Tibial artery (tissue), 4 donors: Measurements from ENCODE around the gene SMIM7.

ENCODE experiments used
- DNase-seq, 2 donors: peaks; one replicate each; pipeline ENCODE4 v3.0.0-alpha.2; 2019
- H3K27ac ChIP-seq, 2 donors: fragments of 200-600 bp; sonication (generic) in 1 of 2; 1 replicate in 1 of 2; 2 replicates in 1 of 2; pipeline ENCODE4 v1.5.1; 2018 to 2019; ENCODE audit warnings: mild to moderate bottlenecking in 1 of 2
- H3K27me3 ChIP-seq, 2 donors: fragments of 200-600 bp; sonication (generic) in 1 of 2; one replicate each; pipeline versions ENCODE4 v1.5.1 to v1.6.0; 2016 to 2019
- H3K36me3 ChIP-seq, 3 donors: fragments of 200-600 bp; sonication (generic) in 2 of 3; one replicate each; pipeline ENCODE4 v1.5.1; 2016 to 2019; ENCODE audit warnings: mild to moderate bottlenecking in 2 of 3
- H3K4me1 ChIP-seq, 4 donors: fragments of 200-600 bp; sonication (generic) in 2 of 4; 1 replicate in 3 of 4; 2 replicates in 1 of 4; pipeline ENCODE4 v1.5.1; 2016 to 2019
- H3K4me3 ChIP-seq, 2 donors: fragments of 200-600 bp; sonication (generic) in 1 of 2; 1 replicate in 1 of 2; 2 replicates in 1 of 2; pipeline ENCODE4 v1.5.1; 2018 to 2019; ENCODE audit warnings: mild to moderate bottlenecking in 2 of 2
- H3K9me3 ChIP-seq, 3 donors: fragments of 200-600 bp; sonication (generic) in 1 of 3; one replicate each; pipeline ENCODE4 v1.5.1; 2016 to 2019
- CTCF ChIP-seq, 2 experiments: fragments of 200-600 bp in 1 of 2; fragments of 450-650 bp in 1 of 2; IDR thresholded peaks; one replicate each; pipeline ENCODE4 v1.5.1; 2017 to 2019; ENCODE audit warnings: antibody characterized with exemption in 2 of 2, mild to moderate bottlenecking in 1 of 2, moderate library complexity in 1 of 2
- intact Hi-C: fragments of 100-400 bp; cut with DNase I; formaldehyde crosslinking; loops from one replicate; pipeline ENCODE4 v1.15.0; 2023; ENCODE audit warnings: low total_unique reads

SMIM7 gene

GRCh38 chr19:16615808-16616207 is 44.1 kb downstream of the SMIM7 start:
- Histone ChIP-seq H3K27ac (no peak overlapping the region), H3K4me1 (peaks cover 0 to 54% (median 27%) of the 10 kb centered on the region in 4 donors), H3K27me3 (no peaks in the 10 kb centered on the region), H3K9me3 (no peaks in the 10 kb centered on the region), H3K4me3 (no peak overlapping the region), H3K36me3 (no peaks in the 10 kb centered on the region)
- intact Hi-C loops, result no loop called here
- DNase-seq, result no peak
- TF ChIP-seq CTCF (IDR thresholded peaks at IDR 0.05), result no peak

DNA sequence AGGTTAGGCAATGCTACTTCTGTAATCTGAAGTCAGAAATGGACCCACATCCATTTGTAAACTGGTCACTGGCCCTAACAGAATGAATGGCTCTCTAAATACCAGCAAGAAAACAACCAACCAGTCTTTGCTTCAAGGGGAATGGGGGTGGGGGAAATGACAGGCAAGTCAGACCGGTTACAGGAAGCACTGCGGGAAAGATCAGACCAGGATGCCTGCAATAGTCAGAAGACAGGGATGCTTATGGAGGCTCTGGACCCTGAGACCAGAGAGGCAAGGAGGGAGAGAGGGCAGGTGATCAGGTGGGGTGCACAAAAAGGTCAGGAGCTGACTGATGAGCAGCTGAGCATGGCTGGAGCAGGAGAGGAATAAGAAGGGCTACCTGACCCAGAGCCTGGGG is 45.0 kb downstream of the SMIM7 start:
- Histone ChIP-seq H3K36me3 (no peaks in the 10 kb centered on the region), H3K9me3 (no peaks in the 10 kb centered on the region), H3K4me3 (no peak overlapping the region), H3K27me3 (no peaks in the 10 kb centered on the region), H3K27ac (no peak overlapping the region), H3K4me1 (peaks cover 0 to 50% (median 23%) of the 10 kb centered on the region in 4 donors)
- TF ChIP-seq CTCF (IDR thresholded peaks at IDR 0.05), result no peak
- intact Hi-C loops, result no loop called here
- DNase-seq, result no peak

GRCh38 chr19:16613841-16614240 is 46.1 kb downstream of the SMIM7 start:
- no peak for TF ChIP-seq CTCF (IDR thresholded peaks at IDR 0.05)
- Histone ChIP-seq H3K9me3 (no peaks in the 10 kb centered on the region), H3K27ac (no peak overlapping the region), H3K27me3 (no peaks in the 10 kb centered on the region), H3K4me3 (no peak overlapping the region), H3K4me1 (peaks cover 0 to 49% (median 12%) of the 10 kb centered on the region in 4 donors), H3K36me3 (no peaks in the 10 kb centered on the region)
- intact Hi-C loops, result no loop called here
- no peak for DNase-seq

DNA sequence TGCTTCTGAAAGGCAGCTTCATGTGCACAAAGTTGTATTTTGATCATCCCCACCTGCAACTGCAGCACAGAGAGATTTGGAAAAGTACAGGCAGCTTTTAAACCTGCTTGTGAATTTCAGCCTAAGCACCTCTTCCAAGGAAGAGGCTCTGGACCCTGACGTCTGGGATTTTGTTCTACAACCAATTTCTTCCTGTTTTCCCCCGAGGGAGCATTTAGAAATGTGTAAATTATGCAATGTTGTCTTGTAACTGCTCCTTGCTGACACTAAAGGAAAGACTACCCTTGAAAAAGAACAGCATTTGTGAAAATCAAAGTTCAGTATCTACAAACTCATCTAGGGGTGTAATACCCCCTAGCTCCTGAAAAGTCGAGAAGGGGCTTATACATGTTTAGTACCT is 47.3 kb downstream of the SMIM7 start:
- H3K9me3 ChIP-seq, result no peaks in the 10 kb centered on the region
- intact Hi-C loops, result no loop called here
- H3K36me3 ChIP-seq, result no peaks in the 10 kb centered on the region
- no peak for TF ChIP-seq CTCF (IDR thresholded peaks at IDR 0.05)
- DNase-seq, result no peak
- no peak overlapping the region for H3K4me3 ChIP-seq
- peaks cover 0 to 59% (median 18%) of the 10 kb centered on the region in 4 donors for H3K4me1 ChIP-seq
- no peaks in the 10 kb centered on the region for H3K27me3 ChIP-seq
- no peak overlapping the region for H3K27ac ChIP-seq

DNA sequence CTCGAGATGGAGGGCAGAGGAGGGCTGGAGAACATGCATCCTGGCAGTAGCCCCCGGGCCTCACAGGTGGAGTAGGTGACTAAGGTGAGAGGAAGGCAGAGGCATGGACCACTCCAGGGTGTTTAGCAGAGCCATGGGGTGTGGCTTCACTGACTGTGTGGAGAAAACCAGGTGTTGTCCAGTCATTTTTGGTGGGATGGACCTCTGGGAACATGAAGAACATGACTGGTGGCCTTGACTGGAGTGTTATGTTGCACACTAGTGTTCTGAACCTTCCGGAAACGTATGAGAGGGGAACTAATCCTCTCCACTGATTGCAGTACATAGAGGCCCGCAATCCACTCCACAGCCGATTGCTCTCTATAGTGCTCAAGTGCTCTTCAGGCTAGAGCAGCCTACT is 48.8 kb downstream of the SMIM7 start:
- Histone ChIP-seq H3K4me1 (peaks cover 0 to 67% (median 25%) of the 10 kb centered on the region in 4 donors), H3K27ac (no peak overlapping the region), H3K36me3 (no peaks in the 10 kb centered on the region), H3K4me3 (no peak overlapping the region), H3K9me3 (no peaks in the 10 kb centered on the region), H3K27me3 (no peaks in the 10 kb centered on the region)
- intact Hi-C loops, result no loop called here
- TF ChIP-seq CTCF (IDR thresholded peaks at IDR 0.05), result no peak
- DNase-seq, result no peak
